Psoas muscle (tissue), 8 donors: Measurements from ENCODE around the gene NEXMIF. TPM values are rescaled to one million over a fixed set of nuclear protein-coding genes. Genes with fewer than 3 reads are reported as not detected.
"Not testable (repeated sequence)": the region's sequence is repeated elsewhere in the genome, so short reads cannot be mapped to it uniquely, and the experiment has no call there.

ENCODE experiments used
- ATAC-seq, 4 donors: fragments of 200-7000 bp; cut with Tn5 transposase; one replicate each; pipeline ENCODE4 v1.9.1; 2020; ENCODE audit warnings: moderate library complexity in 3 of 4, mild to moderate bottlenecking in 2 of 4
- DNase-seq, 2 donors: peaks; one replicate each; pipeline ENCODE4 v3.0.0-alpha.2; 2020
- H3K27ac ChIP-seq: fragments of 200-600 bp; one replicate; pipeline ENCODE4 v1.8.0; 2022
- H3K27me3 ChIP-seq, 3 donors: fragments of 200-600 bp in 1 of 3; one replicate each; pipeline versions ENCODE4 v1.6.1 to v1.8.0; 2013 to 2022; ENCODE audit warnings: low read length in 2 of 3, mild to moderate bottlenecking in 2 of 3, moderate library complexity in 1 of 3; ENCODE audit not compliant: insufficient read depth in 3 of 3
- H3K36me3 ChIP-seq, 2 donors: fragments of 200-600 bp in 1 of 2; one replicate each; pipeline versions ENCODE4 v1.6.1 to v1.8.0; 2013 to 2022; ENCODE audit warnings: low read depth in 1 of 2, mild to moderate bottlenecking in 1 of 2, moderate library complexity in 1 of 2; ENCODE audit not compliant: insufficient read depth in 1 of 2
- H3K4me1 ChIP-seq: fragments of 200-600 bp; one replicate; pipeline ENCODE4 v1.8.0; 2022
- H3K4me3 ChIP-seq: fragments of 200-600 bp; one replicate; pipeline ENCODE4 v1.8.0; 2022; ENCODE audit warnings: mild to moderate bottlenecking
- H3K9me3 ChIP-seq: fragments of 200-600 bp; one replicate; pipeline ENCODE4 v1.8.0; 2022
- CTCF ChIP-seq: fragments of 200-600 bp; IDR thresholded peaks from one replicate; pipeline ENCODE4 v1.8.0; 2022; ENCODE audit warnings: antibody characterized with exemption
- WGBS, 3 donors: extraction: QIAGEN DNeasy Blood & Tissue Kit; methylation state at CpG; one replicate each; pipeline versions ENCODE4 v1.1.6 to v1.1.7; 2013; 5-methylcytosine and 5-hydroxymethylcytosine counted together
- intact Hi-C, 2 donors: fragments of 100-400 bp; cut with DNase I; formaldehyde crosslinking; loops; one replicate each; pipeline versions ENCODE4 v1.11.0 to v1.14.2; 2022
- polyA plus RNA-seq, 3 donors: library from polyadenylated mRNA; stranded (reverse); fragments of 200-250 nt; gene quantifications; one replicate each; pipeline ENCODE4 v1.2.3, GENCODE V29; 2013
- total RNA-seq, 4 donors: library from RNA; stranded (reverse); fragmentation: NEBNext Ultra II Directional in 2 of 4; extraction: Animal tissue kit (Norgen Biotek cat#: 25700) in 2 of 4; gene quantifications; one replicate each; pipeline versions ENCODE4 v1.2.1 to v1.2.4, GENCODE V29; 2021 to 2023
- donor health status: healthy with polysubstance abuse.
- donor health status: DM: no; HTN: no; CAD: no; lungs with moderate emphysema.
- donor health status: Bipolar disorder and iron deficiency.
- donor health status: healthy.
- donor health status: DM: yes; HTN: yes; CAD: no.
- donor health status: DM: no; HTN: no; CAD: no.
- donor health status: DM: no; HTN: no; CAD: no.
- donor health status: DM: yes; HTN: yes; CAD: no.

The NEXMIF gene
- total and polyA plus RNA-seq, 7 donors, result 0.01 to 0.13 (median 0.05) TPM; not detected in 1

GRCh38 chrX:74906417-74906816 lies 18.8 kb downstream of the NEXMIF start:
- 45 to 66% (median 63%) methylated on average over 3 of the region's 3 CpGs for WGBS, 3 donors
- H3K4me3 ChIP-seq, result no peak overlapping the region
- no peaks in the 10 kb centered on the region for H3K4me1 ChIP-seq
- H3K9me3 ChIP-seq, result no peaks in the 10 kb centered on the region
- H3K27ac ChIP-seq, result no peak overlapping the region
- ATAC-seq (no peak), DNase-seq (no peak)
- H3K27me3 ChIP-seq, result peaks cover 0 to 13% (median 0%) of the 10 kb centered on the region in 3 donors
- intact Hi-C loops, result no loop called here
- no peak for TF ChIP-seq CTCF
- no peaks in the 10 kb centered on the region for H3K36me3 ChIP-seq

DNA sequence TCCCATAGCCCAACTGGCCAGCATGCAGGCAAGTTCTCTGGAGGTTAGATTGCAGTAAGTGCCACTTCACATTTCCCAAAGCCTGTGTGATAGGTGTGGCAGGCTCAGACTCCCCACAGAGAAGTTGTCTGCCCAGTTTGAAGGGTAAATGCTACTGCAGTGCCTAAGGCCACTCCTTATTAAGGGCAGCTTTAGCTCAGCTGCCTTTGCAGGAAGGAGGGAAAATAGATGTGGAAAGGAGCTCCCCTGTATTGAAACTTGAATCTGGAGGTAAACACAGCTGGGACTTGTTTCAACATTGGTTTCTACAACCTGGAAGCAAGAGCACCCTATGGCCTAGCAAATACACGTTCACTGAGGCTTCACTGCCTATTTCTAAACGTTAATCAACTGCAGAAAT lies 22.4 kb downstream of the NEXMIF start:
- 25 to 48% (median 39%) methylated on average over 2 of the region's 2 CpGs for WGBS, 3 donors
- no peak for DNase-seq
- H3K4me1 ChIP-seq, result no peaks in the 10 kb centered on the region
- no peak overlapping the region for H3K4me3 ChIP-seq
- no peak overlapping the region for H3K27ac ChIP-seq
- no peaks in the 10 kb centered on the region for H3K36me3 ChIP-seq
- no peaks in the 10 kb centered on the region for H3K9me3 ChIP-seq
- no peak for ATAC-seq
- peaks cover 0 to 10% (median 0%) of the 10 kb centered on the region in 3 donors for H3K27me3 ChIP-seq
- intact Hi-C loops, result no loop called here
- TF ChIP-seq CTCF, result no peak

DNA sequence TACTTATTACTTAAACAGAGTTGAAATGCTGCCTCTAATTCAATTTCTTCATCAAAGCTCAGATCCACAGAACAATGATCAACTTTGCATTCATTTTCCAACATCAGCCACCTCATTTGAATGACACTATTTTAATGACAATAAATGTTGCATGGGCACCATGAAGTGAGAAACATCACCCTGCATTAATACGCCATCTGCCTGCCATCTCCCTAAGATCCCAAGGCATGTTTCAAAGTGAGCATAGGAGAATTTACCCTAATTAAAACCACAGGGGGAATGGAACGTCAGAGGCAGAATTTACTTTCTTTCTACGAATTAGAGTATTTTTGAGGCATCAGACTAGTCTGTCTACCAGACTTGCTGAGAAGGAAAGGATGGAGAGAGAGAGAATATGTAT lies 32.7 kb downstream of the NEXMIF start:
- peaks cover 0 to 6% (median 0%) of the 10 kb centered on the region in 3 donors for H3K27me3 ChIP-seq
- intact Hi-C loops, result no loop called here
- no peak for DNase-seq
- 45 to 74% (median 66%) methylated on average over 3 of the region's 3 CpGs for WGBS, 3 donors
- no peaks in the 10 kb centered on the region for H3K9me3 ChIP-seq
- no peak overlapping the region for H3K4me3 ChIP-seq
- H3K4me1 ChIP-seq, result no peaks in the 10 kb centered on the region
- H3K36me3 ChIP-seq, result no peaks in the 10 kb centered on the region
- no peak for TF ChIP-seq CTCF
- H3K27ac ChIP-seq, result no peak overlapping the region
- no peak for ATAC-seq

- ATAC-seq (no peak), DNase-seq (no peak)
- Histone ChIP-seq H3K9me3 (no peaks in the 10 kb centered on the region), H3K27me3 (peaks cover 0 to 6% (median 0%) of the 10 kb centered on the region in 3 donors), H3K27ac (no peak overlapping the region), H3K36me3 (no peaks in the 10 kb centered on the region), H3K4me1 (no peaks in the 10 kb centered on the region), H3K4me3 (no peak overlapping the region)
- intact Hi-C loops, result no loop called here
- no peak for TF ChIP-seq CTCF
- WGBS, 3 donors, result 47 to 61% (median 54%) methylated on average over 4 of the region's 4 CpGs
Measured at GRCh38 chrX:74890676-74891430, 34.4 kb downstream of the NEXMIF start.

DNA sequence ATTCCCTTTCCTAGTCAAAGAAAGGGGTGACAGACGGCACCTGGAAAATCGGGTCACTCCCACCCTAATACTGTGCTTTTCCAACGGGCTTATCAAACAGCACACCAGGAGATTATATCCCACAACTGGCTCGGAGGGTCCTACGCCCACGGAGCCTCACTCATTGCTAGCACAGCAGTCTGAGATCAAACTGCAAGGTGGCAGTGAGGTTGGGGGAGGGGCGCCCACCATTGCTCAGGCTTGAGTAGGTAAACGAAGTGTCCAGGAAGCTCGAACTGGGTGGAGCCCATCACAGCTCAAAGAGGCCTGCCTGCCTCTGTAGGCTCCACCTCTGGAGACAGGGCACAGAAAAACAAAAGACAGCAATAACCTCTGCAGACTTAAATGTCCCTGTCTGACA lies 42.9 kb downstream of the NEXMIF start:
- intact Hi-C loops, H3K36me3 ChIP-seq, ATAC-seq, H3K4me3 ChIP-seq, DNase-seq, H3K9me3 ChIP-seq, H3K27ac ChIP-seq, H3K4me1 ChIP-seq, H3K27me3 ChIP-seq: not testable (repeated sequence)
- 87 to 90% (median 88%) methylated on average over 3 to 9 of the region's 9 CpGs for WGBS, 3 donors
